HFF-Myc (cell line): Measurements from ENCODE around the gene KPRP.

Experiments
- DNase-seq: peaks from one replicate; pipeline ENCODE4 v3.0.0-alpha.2; 2011; ENCODE audit warnings: low read depth; ENCODE audit errors: extremely low read depth
- H3K4me3 ChIP-seq: replicated peaks from 2 replicates; pipeline ENCODE4 v1.5.1; 2011; ENCODE audit warnings: low read depth, mild to moderate bottlenecking, control low read depth, low read length
- CTCF ChIP-seq: IDR thresholded peaks from 2 replicates; pipeline ENCODE4 v1.5.1; 2012; ENCODE audit warnings: mild to moderate bottlenecking, low read depth, low read length, control low read depth; ENCODE audit errors: missing control alignments

Gene KPRP

GRCh38 chr1:152741656-152742055, 16.2 kb upstream of the KPRP start:
- no peak for TF ChIP-seq CTCF
- DNase-seq = no peak
- H3K4me3 ChIP-seq = no peak overlapping the region

GRCh38 chr1:152743371-152744145, 14.3 kb upstream of the KPRP start:
- DNase-seq = no peak
- no peak overlapping the region for H3K4me3 ChIP-seq
- no peak for TF ChIP-seq CTCF

GRCh38 chr1:152745289-152745704, 12.5 kb upstream of the KPRP start:
- H3K4me3 ChIP-seq = no peak overlapping the region
- no peak for DNase-seq
- no peak for TF ChIP-seq CTCF

GRCh38 chr1:152745765-152746444, 11.9 kb upstream of the KPRP start:
- H3K4me3 ChIP-seq = no peak overlapping the region
- DNase-seq = no peak
- TF ChIP-seq CTCF = no peak

- no peak for TF ChIP-seq CTCF
- no peak overlapping the region for H3K4me3 ChIP-seq
- no peak for DNase-seq
Observed at GRCh38 chr1:152747831-152748230, 10.0 kb upstream of the KPRP start.

- no peak for TF ChIP-seq CTCF
Observed at GRCh38 chr1:152752225-152752624, 5.6 kb upstream of the KPRP start.

More at GRCh38 chr1:152752225-152752624, 5.6 kb upstream of the KPRP start:
- DNase-seq = no peak
- H3K4me3 ChIP-seq = no peak overlapping the region
